Stimulated activated CD4-positive, alpha-beta T cell treated with anti-CD3 and anti-CD28 coated beads, Interleukin-4, amount 100 ng/mL, for 1 hour (primary cell): ENCODE results near the gene OR4X2.
"Not testable (repeated sequence)": the region's sequence is repeated elsewhere in the genome, so short reads cannot be mapped to it uniquely, and the experiment has no call there.

Source experiments
- DNase-seq: peaks from one replicate; pipeline ENCODE4 v3.0.0-alpha.2; 2020

Gene OR4X2, protein sequence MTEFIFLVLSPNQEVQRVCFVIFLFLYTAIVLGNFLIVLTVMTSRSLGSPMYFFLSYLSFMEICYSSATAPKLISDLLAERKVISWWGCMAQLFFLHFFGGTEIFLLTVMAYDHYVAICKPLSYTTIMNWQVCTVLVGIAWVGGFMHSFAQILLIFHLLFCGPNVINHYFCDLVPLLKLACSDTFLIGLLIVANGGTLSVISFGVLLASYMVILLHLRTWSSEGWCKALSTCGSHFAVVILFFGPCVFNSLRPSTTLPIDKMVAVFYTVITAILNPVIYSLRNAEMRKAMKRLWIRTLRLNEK

DNA sequence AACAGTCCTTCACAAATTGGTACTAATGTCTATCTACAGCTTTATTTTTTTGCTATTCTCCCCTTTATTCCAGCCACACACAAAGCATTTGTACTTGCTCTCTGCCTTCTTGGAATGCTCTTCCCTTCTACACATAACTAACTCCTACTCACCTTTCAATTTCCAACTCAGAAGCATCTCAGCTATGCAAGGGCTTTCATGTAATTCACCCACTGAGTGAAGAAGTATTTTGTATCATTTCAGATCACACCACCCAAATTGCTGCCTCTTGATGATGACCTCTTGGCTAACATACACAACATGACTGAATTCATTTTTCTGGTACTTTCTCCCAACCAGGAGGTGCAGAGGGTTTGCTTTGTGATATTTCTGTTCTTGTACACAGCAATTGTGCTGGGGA, at the start of gene OR4X2:
OR4X2 (plus strand) TSS at position 301 of the 400 bp plus-strand sequence; CDS start at position 301, 0 bp downstream.
- no peak for DNase-seq

DNA sequence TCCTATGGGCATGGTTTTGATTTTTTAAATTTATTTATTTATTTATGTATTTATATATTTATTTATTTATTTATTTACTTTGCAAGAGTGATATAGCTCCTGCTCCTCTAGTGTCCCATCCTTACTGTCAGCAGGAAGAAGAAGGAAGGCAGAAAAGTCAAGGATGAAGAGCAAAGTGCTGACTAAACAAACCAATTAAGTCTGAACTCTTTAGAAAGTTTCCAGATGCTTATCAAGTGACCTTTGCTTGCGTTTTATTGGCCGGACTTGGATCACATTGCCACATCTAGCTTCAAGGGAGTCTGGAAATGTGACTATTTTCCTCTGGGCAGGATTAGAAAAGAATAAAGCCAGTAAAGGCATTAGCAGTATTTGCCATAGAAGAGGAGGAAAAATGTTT, 37.0 kb upstream of the OR4X2 start:
- DNase-seq, result no peak

GRCh38 chr11:48210052-48210451, 34.9 kb upstream of the OR4X2 start:
- no peak for DNase-seq

DNA sequence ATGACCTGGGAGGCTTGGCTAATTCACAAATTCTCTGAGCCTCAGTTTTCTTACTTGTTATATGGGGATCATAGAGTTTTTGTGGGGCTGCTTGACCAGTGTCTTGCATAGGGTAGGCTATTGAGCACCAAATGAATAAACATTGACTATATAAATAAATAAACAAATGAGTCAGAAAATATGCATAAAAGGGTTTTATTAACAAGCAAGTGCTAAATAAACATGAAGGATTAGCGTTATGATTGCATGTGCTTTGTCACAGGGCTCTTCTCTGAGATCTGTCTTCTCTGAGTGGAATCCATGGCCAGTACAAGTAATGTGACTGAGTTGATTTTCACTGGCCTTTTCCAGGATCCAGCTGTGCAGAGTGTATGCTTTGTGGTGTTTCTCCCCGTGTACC, 28.4 kb upstream of the OR4X2 start, which contains the start of gene OR4B1:
OR4B1 (plus strand) TSS at position 301 of the 400 bp plus-strand sequence; CDS start at position 301, 0 bp downstream.
- no peak for DNase-seq

DNA sequence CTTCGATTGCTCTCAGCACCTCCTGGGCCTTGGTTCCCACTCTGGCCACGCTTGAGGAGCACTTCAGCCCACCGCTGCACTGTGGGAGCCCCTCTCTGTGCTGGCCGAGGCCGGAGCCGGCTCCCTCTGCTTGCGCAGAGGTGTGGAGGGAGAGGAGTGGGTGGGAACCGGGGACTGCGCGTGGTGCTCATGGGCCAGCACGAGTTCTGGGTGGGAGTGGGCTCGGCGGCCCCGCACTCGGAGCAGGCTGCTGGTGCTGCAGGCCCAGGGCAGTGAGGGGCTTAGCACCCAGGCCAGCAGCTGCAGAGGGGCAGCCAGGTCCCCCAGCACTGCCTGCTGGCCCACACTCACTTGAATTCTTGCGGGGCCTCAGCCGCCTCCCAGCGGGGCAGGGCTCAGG, 16.1 kb upstream of the OR4X2 start:
- DNase-seq, result no peak

DNA sequence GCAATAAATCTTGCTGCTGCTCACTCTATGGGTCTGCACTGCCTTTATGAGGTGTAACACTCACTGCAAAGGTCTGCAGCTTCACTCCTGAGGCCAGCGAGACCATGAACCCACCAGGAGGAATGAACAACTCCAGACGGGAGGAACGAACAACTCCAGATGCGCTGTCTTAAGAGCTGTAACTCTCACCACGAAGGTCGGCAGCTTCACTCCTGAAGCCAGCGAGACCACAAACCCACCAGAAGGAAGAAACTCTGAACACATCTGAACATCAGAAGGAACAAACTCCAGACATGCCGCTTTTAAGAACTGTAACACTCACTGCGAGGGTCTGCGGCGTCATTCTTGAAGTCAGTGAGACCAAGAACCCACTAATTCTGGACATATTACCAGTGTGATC, 14.8 kb upstream of the OR4X2 start:
- DNase-seq, result not testable (repeated sequence)

- DNase-seq, result no peak
Observed at GRCh38 chr11:48237727-48238126, 7.2 kb upstream of the OR4X2 start.

DNA sequence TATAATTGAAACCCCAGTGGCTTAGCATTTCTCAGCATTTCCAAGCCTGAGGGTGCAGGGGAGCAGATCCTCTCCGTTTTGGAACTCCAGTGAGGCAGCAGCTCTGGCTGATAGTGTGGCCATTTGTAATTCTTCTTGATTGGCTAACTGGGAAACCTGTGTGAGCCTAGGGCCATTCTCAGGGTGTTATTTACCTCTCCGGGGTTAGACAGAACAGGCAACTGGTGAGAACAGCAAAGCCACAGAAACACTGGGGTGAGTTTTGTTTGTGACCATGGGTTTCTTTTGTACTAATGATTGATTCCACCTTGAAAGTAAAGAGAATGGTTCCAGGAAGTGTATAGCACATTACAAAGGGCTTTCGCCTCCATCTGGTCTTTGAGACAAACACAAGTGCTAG, 2.4 kb upstream of the OR4X2 start:
- DNase-seq, result no peak

- no peak for DNase-seq
Observed at GRCh38 chr11:48248902-48249301, 4.0 kb downstream of the OR4X2 start.

GRCh38 chr11:48261600-48261999, 16.7 kb downstream of the OR4X2 start:
- no peak for DNase-seq

- no peak for DNase-seq
Observed at GRCh38 chr11:48263423-48263911, 18.6 kb downstream of the OR4X2 start, which contains the start of gene OR4X1. OR4X1 (plus strand) TSS chr11:48263861; CDS start chr11:48263861, 0 bp downstream.

- DNase-seq, result no peak
Observed at GRCh38 chr11:48270621-48271020, 25.7 kb downstream of the OR4X2 start.

GRCh38 chr11:48272606-48273005, 27.7 kb downstream of the OR4X2 start:
- DNase-seq, result no peak
